HEK293 (cell line): ENCODE results near the gene TNNC2.

Experiments used
- AEBP2 ChIP-seq: fragments of 450-650 bp; formaldehyde crosslinking; IDR thresholded peaks from 2 replicates; pipeline ENCODE4 v1.5.1; 2016; ENCODE audit warnings: missing biosample characterization, missing genetic modification characterization, borderline replicate concordance
- CTCF ChIP-seq: fragments of 450-650 bp; formaldehyde crosslinking; IDR thresholded peaks from 2 replicates; pipeline ENCODE4 v1.5.1; 2016; ENCODE audit warnings: missing biosample characterization, missing genetic modification characterization
- SP7 ChIP-seq: fragments of 450-650 bp; formaldehyde crosslinking; IDR thresholded peaks from 2 replicates; pipeline ENCODE4 v1.5.1; 2016; ENCODE audit warnings: missing biosample characterization, missing genetic modification characterization
- ZFP3 ChIP-seq: fragments of 450-650 bp; formaldehyde crosslinking; IDR thresholded peaks from 2 replicates; pipeline ENCODE4 v1.5.1; 2016; ENCODE audit warnings: low read depth, missing biosample characterization, missing genetic modification characterization
- ZNF146 ChIP-seq: fragments of 450-650 bp; formaldehyde crosslinking; IDR thresholded peaks from 2 replicates; pipeline ENCODE4 v1.5.1; 2016; ENCODE audit warnings: missing biosample characterization, missing genetic modification characterization
- ZNF16 ChIP-seq: fragments of 450-650 bp; formaldehyde crosslinking; IDR thresholded peaks from 2 replicates; pipeline ENCODE4 v1.5.1; 2016; ENCODE audit warnings: low read depth, missing biosample characterization, missing genetic modification characterization
- ZNF184 ChIP-seq: fragments of 450-650 bp; IDR thresholded peaks from 2 replicates; pipeline ENCODE4 v1.5.1; 2018; ENCODE audit warnings: missing biosample characterization, mild to moderate bottlenecking, missing genetic modification characterization
- ZNF274 ChIP-seq, 2 experiments: fragments of 200-500 bp in 1 of 2; fragments of 450-650 bp in 1 of 2; sonication (Bioruptor generic) in 1 of 2; formaldehyde crosslinking in 1 of 2; IDR thresholded peaks; 2 replicates each; pipeline versions ENCODE4 v1.5.1 to v1.6.1; 2014 to 2016; ENCODE audit warnings: borderline replicate concordance in 1 of 2, inconsistent platforms in 1 of 2, low read length in 1 of 2, missing biosample characterization in 1 of 2, missing genetic modification characterization in 1 of 2
- ZNF514 ChIP-seq: fragments of 450-650 bp; formaldehyde crosslinking; IDR thresholded peaks from 2 replicates; pipeline ENCODE4 v1.5.1; 2016; ENCODE audit warnings: missing biosample characterization, missing genetic modification characterization
- ZNF529 ChIP-seq: fragments of 450-650 bp; formaldehyde crosslinking; IDR thresholded peaks from 2 replicates; pipeline ENCODE4 v1.5.1; 2017; ENCODE audit warnings: missing genetic modification characterization, missing biosample characterization; ENCODE audit not compliant: insufficient replicate concordance
- ZNF549 ChIP-seq: fragments of 450-650 bp; IDR thresholded peaks from 2 replicates; pipeline ENCODE4 v1.5.1; 2018; ENCODE audit warnings: missing biosample characterization, missing genetic modification characterization, mild to moderate bottlenecking, inconsistent platforms, moderate library complexity

GRCh38 chr20:45833030-45833882 is 6.1 kb upstream of the TNNC2 start, which contains the start of gene SNX21:
- TF ChIP-seq CTCF (no peak), ZNF16 (tag by site-specific recombination) (no peak), ZFP3 (tag by site-specific recombination) (no peak), ZNF274 (IDR thresholded peaks at IDR 0.05; ENCODE audit: low read length) (no peak), ZNF274 (tag by site-specific recombination; IDR thresholded peaks at IDR 0.05; ENCODE audit: borderline replicate concordance) (no peak), ZNF146 (no peak), AEBP2 (tag by site-specific recombination) (no peak), ZNF514 (no peak), ZNF184 (tag by site-specific recombination) (no peak), ZNF529 (tag by site-specific recombination) (no peak), SP7 (0 out of 2 replicates have a peak, but pooled peaks have one; percentile 16), ZNF549 (tag by site-specific recombination) (no peak)
